ENCODE results near the gene PDLIM7. TPM values are rescaled to one million over a fixed set of nuclear protein-coding genes. Genes with fewer than 3 reads are reported as not detected.

Gene PDLIM7
- polyA plus RNA-seq, 1 donor (not counting 4 experiments of a cell fraction or from before 2014, with no cell fraction given), result 48.5 TPM

- H3K27ac ChIP-seq (ENCODE audit: control insufficient read depth, insufficient read depth, low read length), result no peak overlapping the region
- H3K4me1 ChIP-seq (ENCODE audit: control insufficient read depth, extremely low read depth, insufficient read depth, low read length), result peaks cover 35% of the 10 kb centered on the region
- no peaks in the 10 kb centered on the region for H3K9me3 ChIP-seq (ENCODE audit: control insufficient read depth, low read depth, low read length)
- dilution Hi-C loops (cut with MboI; ENCODE audit: extremely low pct_ligation_motif_present, low sequenced_read_pairs), result no loop called here
- H3K79me2 ChIP-seq (ENCODE audit: control insufficient read depth, insufficient read depth, low read length), result no peaks in the 10 kb centered on the region
- no peak for FAIRE-seq
- H3K4me3 ChIP-seq (ENCODE audit: control insufficient read depth in 2 of 3, extremely low read depth in 1 of 3, insufficient read depth in 2 of 3, low read depth in 1 of 3, low read length in 3 of 3), result no peak overlapping the region
- H3K9ac ChIP-seq (ENCODE audit: control insufficient read depth, extremely low read depth, insufficient read depth, low read length), result no peak overlapping the region
- no peak overlapping the region for H2AFZ ChIP-seq (ENCODE audit: control insufficient read depth, low read length)
- H3K4me2 ChIP-seq (ENCODE audit: control insufficient read depth, extremely low read depth, insufficient read depth, low read depth, low read length), result no peak overlapping the region
- H4K20me1 ChIP-seq (ENCODE audit: control insufficient read depth, extremely low read depth, insufficient read depth, low read length), result no peaks in the 10 kb centered on the region
- no peaks in the 10 kb centered on the region for H3K27me3 ChIP-seq (ENCODE audit: control insufficient read depth, extremely low read depth, insufficient read depth, low read length)
- H3K9me1 ChIP-seq (ENCODE audit: control insufficient read depth, extremely low read depth, insufficient read depth, low read length), result no peaks in the 10 kb centered on the region
- no peak for DNase-seq (ENCODE audit: low read depth, low spot score)
- TF ChIP-seq CTCF (optimal IDR thresholded peaks at IDR 0.05 in 1 of 3, IDR thresholded peaks at IDR 0.05 in 1 of 3, conservative IDR thresholded peaks at IDR 0.05 in 1 of 3; ENCODE audit: extremely low read depth in 1 of 3, insufficient read depth in 2 of 3, low read length in 3 of 3) (no peak), EZH2 (IDR thresholded peaks at IDR 0.05; ENCODE audit: low read length) (no peak)
- H3K36me3 ChIP-seq (ENCODE audit: control insufficient read depth in 2 of 2, extremely low read depth in 1 of 2, insufficient read depth in 2 of 2, low read length in 2 of 2), result peaks cover 5 to 18% of the 10 kb centered on the region in 2 experiments
Measured at GRCh38 chr5:177440211-177440989, 57.0 kb downstream of the PDLIM7 start.

GRCh38 chr5:177439518-177440053, 57.8 kb downstream of the PDLIM7 start:
- H3K36me3 ChIP-seq (ENCODE audit: control insufficient read depth in 2 of 2, extremely low read depth in 1 of 2, insufficient read depth in 2 of 2, low read length in 2 of 2), result peaks cover 7 to 26% of the 10 kb centered on the region in 2 experiments
- FAIRE-seq (no peak), DNase-seq (ENCODE audit: low read depth, low spot score) (no peak)
- no peak overlapping the region for H2AFZ ChIP-seq (ENCODE audit: control insufficient read depth, low read length)
- dilution Hi-C loops (cut with MboI; ENCODE audit: extremely low pct_ligation_motif_present, low sequenced_read_pairs), result no loop called here
- no peak overlapping the region for H3K4me3 ChIP-seq (ENCODE audit: control insufficient read depth in 2 of 3, extremely low read depth in 1 of 3, insufficient read depth in 2 of 3, low read depth in 1 of 3, low read length in 3 of 3)
- peaks cover 30% of the 10 kb centered on the region for H3K4me1 ChIP-seq (ENCODE audit: control insufficient read depth, extremely low read depth, insufficient read depth, low read length)
- no peaks in the 10 kb centered on the region for H3K27me3 ChIP-seq (ENCODE audit: control insufficient read depth, extremely low read depth, insufficient read depth, low read length)
- H3K9me3 ChIP-seq (ENCODE audit: control insufficient read depth, low read depth, low read length), result no peaks in the 10 kb centered on the region
- TF ChIP-seq EZH2 (IDR thresholded peaks at IDR 0.05; ENCODE audit: low read length) (no peak), CTCF (optimal IDR thresholded peaks at IDR 0.05 in 1 of 3, IDR thresholded peaks at IDR 0.05 in 1 of 3, conservative IDR thresholded peaks at IDR 0.05 in 1 of 3; ENCODE audit: extremely low read depth in 1 of 3, insufficient read depth in 2 of 3, low read length in 3 of 3) (no peak)
- H4K20me1 ChIP-seq (ENCODE audit: control insufficient read depth, extremely low read depth, insufficient read depth, low read length), result no peaks in the 10 kb centered on the region
- H3K79me2 ChIP-seq (ENCODE audit: control insufficient read depth, insufficient read depth, low read length), result no peaks in the 10 kb centered on the region
- no peaks in the 10 kb centered on the region for H3K9me1 ChIP-seq (ENCODE audit: control insufficient read depth, extremely low read depth, insufficient read depth, low read length)
- H3K27ac ChIP-seq (ENCODE audit: control insufficient read depth, insufficient read depth, low read length), result no peak overlapping the region
- no peak overlapping the region for H3K9ac ChIP-seq (ENCODE audit: control insufficient read depth, extremely low read depth, insufficient read depth, low read length)
- H3K4me2 ChIP-seq (ENCODE audit: control insufficient read depth, extremely low read depth, insufficient read depth, low read depth, low read length), result no peak overlapping the region
